VCaP (cell line): ENCODE data around the gene SOCS6.
"Not testable (repeated sequence)": the region's sequence is repeated elsewhere in the genome, so short reads cannot be mapped to it uniquely, and the experiment has no call there.

Experiments used
- H3K27ac ChIP-seq: fragments of 450-650 bp; 2 replicates; pipeline ENCODE4 v1.5.1; 2017
- CTCF ChIP-seq: fragments of 450-650 bp; conservative IDR thresholded peaks from 2 replicates; pipeline ENCODE4 v1.5.1; 2017; ENCODE audit warnings: mild to moderate bottlenecking, moderate library complexity

Gene SOCS6, protein sequence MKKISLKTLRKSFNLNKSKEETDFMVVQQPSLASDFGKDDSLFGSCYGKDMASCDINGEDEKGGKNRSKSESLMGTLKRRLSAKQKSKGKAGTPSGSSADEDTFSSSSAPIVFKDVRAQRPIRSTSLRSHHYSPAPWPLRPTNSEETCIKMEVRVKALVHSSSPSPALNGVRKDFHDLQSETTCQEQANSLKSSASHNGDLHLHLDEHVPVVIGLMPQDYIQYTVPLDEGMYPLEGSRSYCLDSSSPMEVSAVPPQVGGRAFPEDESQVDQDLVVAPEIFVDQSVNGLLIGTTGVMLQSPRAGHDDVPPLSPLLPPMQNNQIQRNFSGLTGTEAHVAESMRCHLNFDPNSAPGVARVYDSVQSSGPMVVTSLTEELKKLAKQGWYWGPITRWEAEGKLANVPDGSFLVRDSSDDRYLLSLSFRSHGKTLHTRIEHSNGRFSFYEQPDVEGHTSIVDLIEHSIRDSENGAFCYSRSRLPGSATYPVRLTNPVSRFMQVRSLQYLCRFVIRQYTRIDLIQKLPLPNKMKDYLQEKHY

DNA sequence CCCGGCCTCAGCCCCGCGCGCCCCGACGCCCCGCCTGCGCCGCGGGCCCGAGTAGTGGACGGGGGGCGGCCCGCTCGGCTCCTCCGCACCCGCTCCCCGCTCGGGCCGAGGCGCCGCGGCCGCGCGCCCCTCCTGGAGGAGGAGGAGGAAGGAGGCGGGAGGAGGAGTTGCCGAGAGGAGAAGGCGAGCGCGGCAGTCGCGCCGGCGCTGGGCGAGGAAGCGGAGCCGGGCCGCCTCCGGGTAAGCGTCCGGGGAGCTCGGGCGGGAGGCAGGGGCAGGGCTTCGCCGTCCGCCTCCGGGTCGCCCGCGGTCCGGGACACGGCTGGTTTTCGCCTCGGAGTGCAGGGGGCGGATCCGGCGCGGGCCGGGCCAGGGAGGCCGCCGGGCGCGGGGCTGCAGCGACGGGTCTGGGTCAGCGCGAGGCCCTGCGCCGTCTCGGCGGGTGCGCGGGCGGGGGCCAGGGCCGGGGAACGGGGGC, at the start of gene SOCS6:
Gene SOCS6 (plus strand): TSS at position 195 of the 478 bp plus-strand sequence. CDS start 35,624 bp downstream, outside the sequence.
- H3K27ac ChIP-seq, result peak within 1 kb of the TSS; percentile 88
- TF ChIP-seq CTCF, result no peak

DNA sequence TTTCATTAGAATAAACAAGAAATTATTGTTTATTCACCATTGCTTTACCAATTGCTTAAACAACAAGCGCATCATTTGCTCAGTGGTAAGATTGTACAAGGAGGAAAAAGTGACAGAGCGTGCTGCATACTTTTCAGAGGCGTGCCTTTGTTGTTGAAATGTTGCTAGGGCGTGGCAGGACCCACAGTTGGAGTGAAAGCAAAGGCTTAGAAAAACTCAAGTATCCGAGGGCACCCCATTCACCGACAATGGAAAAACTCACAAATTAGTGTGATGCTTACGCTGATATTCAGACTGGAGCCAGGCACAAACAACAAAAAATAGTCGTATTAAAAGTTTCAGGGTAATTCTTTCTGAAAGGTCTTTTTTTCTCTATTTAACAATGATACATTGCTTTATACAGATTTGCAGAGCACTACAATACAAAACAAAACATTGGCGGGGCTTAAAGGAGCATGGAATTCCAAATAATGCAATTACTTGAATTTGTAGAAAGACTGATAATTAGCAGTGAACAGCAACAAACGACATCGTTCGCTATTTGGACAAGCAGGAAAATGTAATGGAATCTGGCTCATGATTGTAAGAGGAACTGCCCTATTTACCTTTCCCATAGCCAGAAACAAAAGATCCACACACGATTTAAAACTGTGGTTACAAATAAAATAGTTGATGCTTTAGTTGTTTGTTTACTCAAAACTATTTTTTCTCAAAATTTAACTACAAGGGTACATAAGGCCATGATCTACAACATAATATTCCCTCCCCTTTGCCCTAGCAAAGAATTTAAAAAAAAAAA, 45.5 kb upstream of the SOCS6 start:
- H3K27ac ChIP-seq, result no peak overlapping the region
- TF ChIP-seq CTCF, result no peak

- no peak for TF ChIP-seq CTCF
- no peak overlapping the region for H3K27ac ChIP-seq
Observed at GRCh38 chr18:70246061-70246466, 42.8 kb upstream of the SOCS6 start.

- TF ChIP-seq CTCF, result no peak
- no peak overlapping the region for H3K27ac ChIP-seq
Observed at GRCh38 chr18:70249118-70249517, 39.7 kb upstream of the SOCS6 start.

DNA sequence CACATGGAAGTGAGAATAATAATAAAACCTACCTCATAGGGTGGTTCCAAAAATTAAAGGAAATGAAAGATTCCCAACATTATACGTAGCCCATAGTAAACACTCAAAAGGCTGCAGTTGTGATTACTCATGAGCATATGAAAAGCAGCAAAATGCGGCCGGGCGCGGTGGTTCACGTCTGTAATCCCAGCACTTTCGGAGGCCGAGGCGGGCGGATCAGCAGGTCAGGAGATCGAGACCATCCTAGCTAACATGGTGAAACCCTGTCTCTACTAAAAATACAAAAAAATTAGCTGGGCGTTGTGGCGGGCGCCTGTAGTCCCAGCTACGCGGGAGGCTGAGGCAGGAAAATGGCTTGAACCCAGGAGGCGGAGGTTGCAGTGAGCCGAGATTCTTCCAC, 39.0 kb upstream of the SOCS6 start:
- not testable (repeated sequence) for H3K27ac ChIP-seq

- no peak overlapping the region for H3K27ac ChIP-seq
- no peak for TF ChIP-seq CTCF
Observed at GRCh38 chr18:70250781-70251180, 38.1 kb upstream of the SOCS6 start.

DNA sequence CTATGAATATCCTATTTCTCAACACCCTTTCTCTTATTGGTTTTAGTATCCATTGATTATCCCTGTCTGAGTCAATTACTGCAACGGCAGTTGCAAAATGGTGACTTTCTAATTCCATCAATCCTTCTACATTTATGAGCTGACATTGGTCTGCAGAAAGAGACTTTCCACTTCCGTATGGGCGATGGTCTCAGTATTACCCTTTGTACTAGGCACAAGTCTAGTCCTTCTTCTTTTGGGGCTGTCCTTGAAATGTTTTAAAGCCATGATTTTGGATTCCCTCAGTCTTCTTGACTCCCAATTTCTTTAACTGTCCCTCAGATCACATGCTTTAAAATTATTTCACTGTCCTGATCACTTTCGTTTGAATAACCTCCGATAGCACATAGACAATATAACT, 32.7 kb upstream of the SOCS6 start:
- no peak overlapping the region for H3K27ac ChIP-seq
- TF ChIP-seq CTCF, result no peak
